HFF-Myc (cell line): Measurements from ENCODE around the gene EFNA4.
A peak's percentile ranks its signal among the peaks of the same experiment; 100 is the strongest.

Source experiments
- DNase-seq: peaks from one replicate; pipeline ENCODE4 v3.0.0-alpha.2; 2011; ENCODE audit warnings: low read depth; ENCODE audit errors: extremely low read depth
- H3K4me3 ChIP-seq: replicated peaks from 2 replicates; pipeline ENCODE4 v1.5.1; 2011; ENCODE audit warnings: low read depth, mild to moderate bottlenecking, control low read depth, low read length
- CTCF ChIP-seq: IDR thresholded peaks from 2 replicates; pipeline ENCODE4 v1.5.1; 2012; ENCODE audit warnings: mild to moderate bottlenecking, low read depth, low read length, control low read depth; ENCODE audit errors: missing control alignments

Gene EFNA4

GRCh38 chr1:155061381-155062150 is 2.0 kb upstream of the EFNA4 start:
- no peak overlapping the region for H3K4me3 ChIP-seq
- no peak for DNase-seq
- peak; percentile 99 for TF ChIP-seq CTCF

GRCh38 chr1:155062151-155062686 is 1.3 kb upstream of the EFNA4 start:
- DNase-seq, result no peak

GRCh38 chr1:155062702-155063411 is 683 bp upstream of the EFNA4 start:
- H3K4me3 ChIP-seq, result peak overlapping the region; percentile 55

More at GRCh38 chr1:155062151-155062686, 1.3 kb upstream of the EFNA4 start:
- no peak for TF ChIP-seq CTCF
- no peak overlapping the region for H3K4me3 ChIP-seq

GRCh38 chr1:155064111-155064831 is 731 bp downstream of the EFNA4 start:
- peak overlapping the region; percentile 55 for H3K4me3 ChIP-seq
- no peak for TF ChIP-seq CTCF
- no peak for DNase-seq

More at GRCh38 chr1:155062702-155063411, 683 bp upstream of the EFNA4 start:
- no peak for DNase-seq
- TF ChIP-seq CTCF, result peak; percentile 64

- no peak overlapping the region; the same call in 1 of the 2 replicates for H3K4me3 ChIP-seq
- TF ChIP-seq CTCF, result no peak
- DNase-seq, result no peak
Observed at GRCh38 chr1:155064832-155065429, 1.4 kb downstream of the EFNA4 start.

- TF ChIP-seq CTCF, result no peak
- no peak overlapping the region for H3K4me3 ChIP-seq
- DNase-seq, result no peak
Observed at GRCh38 chr1:155066777-155067176, 3.2 kb downstream of the EFNA4 start.
